Pancreas (tissue), 10 donors: ENCODE measurements around the gene C3orf52. TPM values are rescaled to one million over a fixed set of nuclear protein-coding genes. Genes with fewer than 3 reads are reported as not detected.
A peak's percentile ranks its signal among the peaks of the same experiment; 100 is the strongest.

Source experiments
- ATAC-seq, 4 donors: fragments of 200-7000 bp; cut with Tn5 transposase; one replicate each; pipeline versions ENCODE4 v1.8.0 to v1.9.1; 2020; ENCODE audit warnings: mild to moderate bottlenecking in 4 of 4, moderate library complexity in 4 of 4
- DNase-seq, 6 donors: peaks; one replicate each; pipeline ENCODE4 v3.0.0-alpha.2; 2020
- FAIRE-seq: peaks from 2 replicates; lab custom pipeline; 2012; peaks lifted over from hg19 to GRCh38; lab: Jason Lieb, UNC
- H3K27ac ChIP-seq, 4 donors: fragments of 200-600 bp; sonication (generic); 1 replicate in 3 of 4; 2 replicates in 1 of 4; pipeline versions ENCODE4 v1.5.0 to v1.8.0; 2020
- H3K27me3 ChIP-seq, 4 donors: fragments of 200-600 bp; one replicate each; pipeline ENCODE4 v1.8.0; 2021
- H3K36me3 ChIP-seq, 3 donors: fragments of 200-600 bp; sonication (generic) in 1 of 3; one replicate each; pipeline versions ENCODE4 v1.5.0 to v1.8.0; 2020 to 2021
- H3K4me1 ChIP-seq, 3 donors: fragments of 200-600 bp; one replicate each; pipeline ENCODE4 v1.8.0; 2021
- H3K4me3 ChIP-seq, 4 donors: fragments of 200-600 bp; sonication (generic) in 2 of 4; one replicate each; pipeline versions ENCODE4 v1.5.0 to v1.8.0; 2020 to 2021
- H3K9me3 ChIP-seq, 4 donors: fragments of 200-600 bp; one replicate each; pipeline ENCODE4 v1.8.0; 2021
- WGBS, 2 donors: extraction: QIAGEN DNeasy Blood & Tissue Kit; methylation state at CpG; one replicate each; pipeline ENCODE4 v1.1.7; 2013; 5-methylcytosine and 5-hydroxymethylcytosine counted together
- intact Hi-C, 3 donors: fragments of 100-400 bp; cut with DNase I; formaldehyde crosslinking; loops; one replicate each; pipeline versions ENCODE4 v1.11.1 to v1.14.2; 2022
- polyA plus RNA-seq, 2 donors: library from polyadenylated mRNA; stranded (reverse); fragments of 200-250 nt; gene quantifications; one replicate each; pipeline ENCODE4 v1.2.3, GENCODE V29; 2013
- total RNA-seq, 6 donors: library from RNA; stranded (reverse); fragmentation: NEBNext Ultra II Directional in 4 of 6; extraction: Animal tissue kit (Norgen Biotek cat#: 25700) in 4 of 6; gene quantifications; one replicate each; pipeline versions ENCODE4 v1.2.1 to v1.2.4, GENCODE V29; 2021 to 2023
- TF ChIP-seq, protein P1 (sequence below), 4 donors: fragments of 200-600 bp; sonication (generic) in 3 of 4; IDR thresholded peaks; one replicate each; pipeline versions ENCODE4 v1.5.0 to v1.8.0; 2021; ENCODE audit warnings: antibody characterized with exemption in 4 of 4
- donor health status: healthy with polysubstance abuse.
- donor health status: DM: no; HTN: no; CAD: no; lungs with moderate emphysema.
- donor health status: DM: no; HTN: no; CAD: no.
- donor health status: control.
- donor health status: control.
- donor health status: Bipolar disorder and iron deficiency.
- donor health status: DM: yes; HTN: yes; CAD: no.
- donor health status: DM: no; HTN: no; CAD: no.
- donor health status: DM: no; HTN: no; CAD: no.
- donor health status: DM: yes; HTN: yes; CAD: no.

The C3orf52 gene
- total and polyA plus RNA-seq, 8 donors = 9.7 to 51.7 (median 21.4) TPM

- Histone ChIP-seq H3K4me1 (peaks cover 4 to 12% (median 6%) of the 10 kb centered on the region in 3 donors), H3K4me3 (no peak overlapping the region), H3K36me3 (peaks cover 0 to 18% (median 0%) of the 10 kb centered on the region in 3 donors), H3K9me3 (no peaks in the 10 kb centered on the region), H3K27me3 (no peaks in the 10 kb centered on the region), H3K27ac (no peak overlapping the region)
- DNase-seq = no peak
- ATAC-seq = no peak
- intact Hi-C loops = no loop called here
- TF ChIP-seq, protein P1, sequence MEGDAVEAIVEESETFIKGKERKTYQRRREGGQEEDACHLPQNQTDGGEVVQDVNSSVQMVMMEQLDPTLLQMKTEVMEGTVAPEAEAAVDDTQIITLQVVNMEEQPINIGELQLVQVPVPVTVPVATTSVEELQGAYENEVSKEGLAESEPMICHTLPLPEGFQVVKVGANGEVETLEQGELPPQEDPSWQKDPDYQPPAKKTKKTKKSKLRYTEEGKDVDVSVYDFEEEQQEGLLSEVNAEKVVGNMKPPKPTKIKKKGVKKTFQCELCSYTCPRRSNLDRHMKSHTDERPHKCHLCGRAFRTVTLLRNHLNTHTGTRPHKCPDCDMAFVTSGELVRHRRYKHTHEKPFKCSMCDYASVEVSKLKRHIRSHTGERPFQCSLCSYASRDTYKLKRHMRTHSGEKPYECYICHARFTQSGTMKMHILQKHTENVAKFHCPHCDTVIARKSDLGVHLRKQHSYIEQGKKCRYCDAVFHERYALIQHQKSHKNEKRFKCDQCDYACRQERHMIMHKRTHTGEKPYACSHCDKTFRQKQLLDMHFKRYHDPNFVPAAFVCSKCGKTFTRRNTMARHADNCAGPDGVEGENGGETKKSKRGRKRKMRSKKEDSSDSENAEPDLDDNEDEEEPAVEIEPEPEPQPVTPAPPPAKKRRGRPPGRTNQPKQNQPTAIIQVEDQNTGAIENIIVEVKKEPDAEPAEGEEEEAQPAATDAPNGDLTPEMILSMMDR (IDR thresholded peaks at IDR 0.05) = no peak
- FAIRE-seq = no peak
- WGBS, 2 donors = 96% methylated on average over 1 of the region's 1 CpG
These were observed 46.4 kb downstream of the C3orf52 start for GRCh38 chr3:112132554-112132953.

GRCh38 chr3:112132975-112133448 lies 46.8 kb downstream of the C3orf52 start, which contains the start of gene GCSAM:
Gene GCSAM (minus strand): TSS chr3:112133248. CDS start chr3:112133120, 128 bp downstream.
- H3K9me3 ChIP-seq = no peaks in the 10 kb centered on the region
- TF ChIP-seq, protein P1 (IDR thresholded peaks at IDR 0.05) = no peak
- H3K27me3 ChIP-seq = no peaks in the 10 kb centered on the region
- intact Hi-C loops = no loop called here
- peaks cover 4 to 12% (median 6%) of the 10 kb centered on the region in 3 donors for H3K4me1 ChIP-seq
- no peak for FAIRE-seq
- no peak within 1 kb of the TSS for H3K4me3 ChIP-seq
- WGBS, 2 donors = 73 to 81% methylated on average over 5 of the region's 5 CpGs
- DNase-seq = peak in 1 of 6 donors; percentile 47
- ATAC-seq = peak in 3 of 4 donors; percentile 21 to 68 (median 65)
- H3K27ac ChIP-seq = peak within 1 kb of the TSS in 2 of 4 donors; percentile 30 to 36
- peaks cover 0 to 18% (median 0%) of the 10 kb centered on the region in 3 donors for H3K36me3 ChIP-seq

DNA sequence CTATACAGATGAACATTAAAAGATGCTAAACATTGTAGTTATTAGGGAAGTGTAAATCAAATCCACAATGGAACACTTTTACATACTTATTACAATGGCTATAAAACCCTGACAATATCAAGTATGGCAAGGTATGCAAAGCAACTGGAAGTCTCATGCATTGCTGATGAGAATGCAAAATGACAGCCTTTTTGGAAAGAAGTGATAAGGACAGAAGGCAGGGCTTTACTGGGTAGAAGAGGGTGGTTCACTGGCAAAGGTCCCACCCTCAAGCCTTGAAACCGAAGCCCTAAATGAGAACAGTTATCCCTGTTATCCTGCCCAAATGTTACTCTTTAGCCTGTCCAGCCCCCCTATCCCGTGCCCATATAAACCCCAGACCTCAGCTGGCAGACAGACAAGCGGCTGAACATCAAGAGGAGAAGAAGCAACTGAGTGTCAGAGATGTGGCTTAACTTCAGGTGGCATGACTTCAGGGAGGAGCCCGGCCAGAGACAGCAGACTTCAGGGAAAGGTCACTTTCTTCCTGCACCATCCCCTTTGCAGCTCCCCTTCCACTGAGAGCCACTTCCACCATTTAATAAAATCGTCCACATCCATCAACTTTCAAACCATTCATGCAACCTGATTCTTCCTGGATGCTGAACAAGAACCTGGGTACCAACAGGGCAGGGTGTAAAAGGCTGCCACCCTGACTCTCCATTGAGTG lies 47.6 kb downstream of the C3orf52 start:
- TF ChIP-seq, protein P1 (IDR thresholded peaks at IDR 0.05) = no peak
- FAIRE-seq (no peak), ATAC-seq (peak in 2 of 4 donors; percentile 8 to 9)

GRCh38 chr3:112134335-112135124 lies 48.3 kb downstream of the C3orf52 start:
- H3K27me3 ChIP-seq = no peaks in the 10 kb centered on the region
- intact Hi-C loops = no loop called here
- H3K36me3 ChIP-seq = peaks cover 0 to 12% (median 0%) of the 10 kb centered on the region in 3 donors
- DNase-seq = peak in 3 of 6 donors; percentile 19 to 33 (median 25)
- TF ChIP-seq, protein P1 (IDR thresholded peaks at IDR 0.05) = no peak
- peak overlapping the region in 2 of 4 donors; percentile 30 to 36 for H3K27ac ChIP-seq
- 54 to 55% methylated on average over 8 of the region's 8 CpGs for WGBS, 2 donors
- H3K4me3 ChIP-seq = no peak overlapping the region
- peaks cover 4 to 12% (median 6%) of the 10 kb centered on the region in 3 donors for H3K4me1 ChIP-seq
- no peaks in the 10 kb centered on the region for H3K9me3 ChIP-seq
- ATAC-seq = peak; percentile 63 to 83 (median 76)
- FAIRE-seq = no peak

More for the DNA sequence above, 47.6 kb downstream of the C3orf52 start:
- peaks cover 0 to 14% (median 0%) of the 10 kb centered on the region in 3 donors for H3K36me3 ChIP-seq
- intact Hi-C loops = no loop called here
- peak overlapping the region in 2 of 4 donors; percentile 30 to 36 for H3K27ac ChIP-seq
- H3K4me3 ChIP-seq = no peak overlapping the region
- no peaks in the 10 kb centered on the region for H3K27me3 ChIP-seq
- peaks cover 4 to 12% (median 6%) of the 10 kb centered on the region in 3 donors for H3K4me1 ChIP-seq
- no peaks in the 10 kb centered on the region for H3K9me3 ChIP-seq
- 81 to 89% methylated on average over 5 of the region's 5 CpGs for WGBS, 2 donors
- DNase-seq = peak in 1 of 6 donors; percentile 22
